Left cardiac atrium (tissue), 4 donors: Measurements from ENCODE around the gene L3MBTL4. TPM values are rescaled to one million over a fixed set of nuclear protein-coding genes. Genes with fewer than 3 reads are reported as not detected.

Source experiments
- ATAC-seq, 2 donors: fragments of 200-7000 bp; cut with Tn5 transposase; one replicate each; pipeline ENCODE4 v1.9.1; 2020; ENCODE audit warnings: mild to moderate bottlenecking in 2 of 2, moderate library complexity in 2 of 2
- DNase-seq: peaks from one replicate; pipeline ENCODE4 v3.0.0-alpha.2; 2020
- intact Hi-C, 2 donors: fragments of 100-400 bp; cut with DNase I; formaldehyde crosslinking; loops; one replicate each; pipeline versions ENCODE4 v1.14.1 to v1.15.1; 2022 to 2023
- total RNA-seq, 2 donors: library from RNA; stranded (reverse); fragmentation: NEBNext Ultra II Directional; extraction: Animal tissue kit (Norgen Biotek cat#: 25700); gene quantifications; one replicate each; pipeline ENCODE4 v1.2.1, GENCODE V29; 2021
- donor health status: DM: no; HTN: yes; CAD: no.
- donor health status: DM: no; HTN: yes; CAD: no; lungs with severe emphysema.
- donor health status: DM: yes; HTN: yes; CAD: no.
- donor health status: Dilated cardiomyopathy.

L3MBTL4 gene
- total RNA-seq, 2 donors from 2014 or later: 15.1 to 19.1 TPM

- DNase-seq: no peak
- no peak for ATAC-seq
- intact Hi-C loops: no loop called here
These were observed 445.2 kb downstream of the L3MBTL4 start for GRCh38 chr18:5969355-5969988.

- no peak for ATAC-seq
- intact Hi-C loops: no loop called here
- no peak for DNase-seq
These were observed 447.0 kb downstream of the L3MBTL4 start for GRCh38 chr18:5967666-5968065.

DNA sequence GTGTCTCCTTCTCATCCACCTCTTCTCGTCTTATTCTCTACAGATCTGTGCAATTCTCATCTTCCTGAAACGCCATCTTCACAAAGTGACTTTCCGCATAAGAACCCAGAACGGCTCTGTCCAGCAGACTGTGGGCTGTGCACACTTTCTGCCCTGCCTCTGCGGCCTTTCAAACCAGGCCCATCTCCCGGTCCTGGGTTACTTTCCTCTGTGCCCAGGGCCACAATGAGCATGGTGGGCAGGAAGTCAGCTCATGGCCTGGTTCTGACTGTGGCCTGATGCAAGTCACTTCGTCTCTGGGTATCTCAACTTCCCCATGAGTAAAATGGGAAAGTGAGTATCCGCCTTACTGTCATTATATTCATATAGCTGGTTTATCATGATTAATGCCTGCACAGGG lies 447.7 kb downstream of the L3MBTL4 start:
- ATAC-seq (no peak), DNase-seq (no peak)
- intact Hi-C loops: no loop called here

DNA sequence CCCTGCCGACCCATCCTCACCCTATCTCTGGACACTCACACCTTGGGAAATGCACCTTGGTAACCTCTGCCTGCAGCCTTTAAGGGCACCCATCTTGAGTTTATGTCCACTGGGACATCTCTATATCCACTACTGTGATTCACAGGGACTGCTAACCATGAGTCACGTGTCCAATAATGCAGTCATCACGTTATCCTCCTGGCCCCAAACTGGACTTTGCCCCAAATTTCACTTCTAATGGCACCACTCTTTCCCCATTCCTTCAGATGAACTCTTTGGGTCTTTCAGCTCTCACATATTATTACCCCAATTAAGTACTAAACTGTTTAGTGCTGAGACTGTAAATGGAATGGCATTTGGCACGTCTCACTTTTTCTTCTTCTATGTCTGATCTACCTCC lies 448.2 kb downstream of the L3MBTL4 start:
- intact Hi-C loops: no loop called here
- DNase-seq (no peak), ATAC-seq (no peak)

- intact Hi-C loops: loop anchor here in 1 of 2 donors (5.0 kb wide), 2 partner anchors 73 to 92 kb away; no protein-coding TSS in a partner anchor
- DNase-seq: no peak
- no peak for ATAC-seq
These were observed 449.7 kb downstream of the L3MBTL4 start for GRCh38 chr18:5964996-5965395.

GRCh38 chr18:5964596-5964995 lies 450.1 kb downstream of the L3MBTL4 start:
- ATAC-seq (no peak), DNase-seq (no peak)
- intact Hi-C loops: loop anchor here in 1 of 2 donors (5.0 kb wide), 2 partner anchors 72 to 93 kb away; no protein-coding TSS in a partner anchor

GRCh38 chr18:5964108-5964507 lies 450.6 kb downstream of the L3MBTL4 start:
- ATAC-seq: peak; percentile 59 to 85
- no peak for DNase-seq
- intact Hi-C loops: loop anchor here in 1 of 2 donors (5.0 kb wide), 2 partner anchors 72 to 93 kb away; no protein-coding TSS in a partner anchor

DNA sequence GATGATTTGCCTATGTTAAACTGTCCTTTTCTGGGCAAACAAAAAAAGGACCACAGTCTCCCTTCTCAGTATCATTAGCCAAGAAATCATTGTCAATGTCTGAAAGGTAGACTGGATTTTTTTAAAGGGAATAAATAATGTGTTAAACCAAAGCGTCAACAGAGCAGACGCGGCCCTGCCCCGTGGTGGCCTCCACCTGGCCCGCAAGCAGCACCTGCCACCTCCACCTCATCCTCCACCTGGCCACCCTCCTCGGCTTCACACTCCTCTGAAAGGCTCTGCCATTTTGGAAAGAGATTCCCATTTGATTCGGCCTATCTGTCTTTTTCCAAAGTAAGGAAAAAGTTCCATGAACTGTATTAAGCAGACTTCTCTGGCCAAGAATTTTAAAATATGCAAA lies 451.4 kb downstream of the L3MBTL4 start:
- no peak for ATAC-seq
- DNase-seq: no peak
- intact Hi-C loops: loop anchor here in 1 of 2 donors (5.0 kb wide), 2 partner anchors 71 to 94 kb away; no protein-coding TSS in a partner anchor

DNA sequence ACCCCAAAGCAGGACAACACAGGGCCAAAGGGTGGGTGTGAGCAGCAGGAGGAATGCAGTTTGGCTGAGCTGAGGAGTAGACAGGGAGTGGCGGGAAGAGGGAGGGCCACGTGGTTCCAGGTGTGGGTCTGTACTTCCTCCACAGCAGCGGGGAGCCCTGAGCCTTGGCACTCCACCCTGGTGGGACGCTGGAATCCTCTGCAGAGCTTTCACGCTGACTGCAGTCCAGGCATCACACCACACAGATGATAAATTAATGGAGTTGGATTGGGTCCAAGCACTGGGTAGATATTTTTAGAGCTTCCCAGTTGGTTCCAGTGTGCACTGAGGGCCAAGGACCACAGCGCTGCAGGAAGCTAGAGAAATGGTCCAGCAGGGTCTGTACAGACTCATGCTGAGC lies 452.3 kb downstream of the L3MBTL4 start:
- intact Hi-C loops: loop anchor here in 1 of 2 donors (5.0 kb wide), 2 partner anchors 70 to 95 kb away; no protein-coding TSS in a partner anchor
- no peak for DNase-seq
- ATAC-seq: peak; percentile 39 to 57

GRCh38 chr18:5961828-5962150 lies 452.9 kb downstream of the L3MBTL4 start:
- peak; percentile 27 to 66 for ATAC-seq
- no peak for DNase-seq
- intact Hi-C loops: loop anchor here in 1 of 2 donors (5.0 kb wide), 2 partner anchors 69 to 96 kb away; no protein-coding TSS in a partner anchor

GRCh38 chr18:5961097-5961827 lies 453.4 kb downstream of the L3MBTL4 start:
- ATAC-seq (peak in 1 of 2 donors; percentile 11), DNase-seq (no peak)
- intact Hi-C loops: loop anchor here in 1 of 2 donors (5.0 kb wide), 2 partner anchors 69 to 96 kb away; no protein-coding TSS in a partner anchor

- ATAC-seq (no peak), DNase-seq (no peak)
- intact Hi-C loops: no loop called here
These were observed 455.9 kb downstream of the L3MBTL4 start for GRCh38 chr18:5958822-5959221.

GRCh38 chr18:5955861-5956260 lies 458.9 kb downstream of the L3MBTL4 start:
- intact Hi-C loops: no loop called here
- DNase-seq: no peak
- ATAC-seq: no peak

- intact Hi-C loops: no loop called here
- no peak for ATAC-seq
- DNase-seq: no peak
These were observed 463.1 kb downstream of the L3MBTL4 start for GRCh38 chr18:5951515-5952091.

DNA sequence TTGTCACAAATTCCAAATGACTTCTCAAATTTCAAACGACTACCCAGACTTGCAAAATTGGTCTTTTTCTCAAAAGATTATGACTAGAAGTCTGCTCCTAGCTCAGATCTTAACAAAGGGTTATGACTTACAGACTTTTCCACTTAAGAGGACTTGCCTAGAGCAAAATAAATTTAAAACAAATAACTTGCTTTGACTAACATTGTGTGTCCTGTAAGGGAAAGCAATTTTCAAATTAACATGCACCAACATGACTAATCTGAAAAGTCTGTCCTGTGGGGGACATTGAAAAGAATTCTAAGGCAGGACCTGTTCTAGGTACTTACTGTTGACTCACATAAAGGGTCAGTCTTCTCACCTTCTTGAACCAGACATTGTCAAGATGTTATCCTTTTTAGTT lies 465.9 kb downstream of the L3MBTL4 start:
- intact Hi-C loops: no loop called here
- no peak for DNase-seq
- no peak for ATAC-seq

- intact Hi-C loops: no loop called here
- DNase-seq (no peak), ATAC-seq (no peak)
These were observed 466.5 kb downstream of the L3MBTL4 start for GRCh38 chr18:5948237-5948636.

GRCh38 chr18:5944448-5944847 lies 470.3 kb downstream of the L3MBTL4 start:
- intact Hi-C loops: no loop called here
- no peak for DNase-seq
- no peak for ATAC-seq

DNA sequence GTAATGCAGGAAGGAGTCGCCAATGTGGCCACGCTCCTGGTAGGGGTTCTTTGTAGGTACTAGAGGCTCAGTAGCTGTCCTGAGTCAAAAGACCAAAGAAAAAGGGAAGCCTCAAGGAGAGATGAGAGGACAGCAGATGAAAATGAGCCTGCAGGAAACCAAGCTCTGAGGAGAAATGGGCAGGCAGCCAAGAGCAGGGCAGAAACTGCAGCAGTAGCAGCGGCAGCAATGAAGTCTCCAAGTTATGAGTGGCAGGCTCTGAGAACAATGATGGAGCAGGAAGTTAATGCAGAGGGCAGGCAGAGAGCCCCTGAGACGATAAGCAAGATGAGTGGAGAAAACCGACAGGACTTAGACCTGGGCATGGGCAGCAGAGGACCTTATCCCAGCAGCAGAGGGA lies 471.2 kb downstream of the L3MBTL4 start:
- intact Hi-C loops: no loop called here
- ATAC-seq (no peak), DNase-seq (no peak)

DNA sequence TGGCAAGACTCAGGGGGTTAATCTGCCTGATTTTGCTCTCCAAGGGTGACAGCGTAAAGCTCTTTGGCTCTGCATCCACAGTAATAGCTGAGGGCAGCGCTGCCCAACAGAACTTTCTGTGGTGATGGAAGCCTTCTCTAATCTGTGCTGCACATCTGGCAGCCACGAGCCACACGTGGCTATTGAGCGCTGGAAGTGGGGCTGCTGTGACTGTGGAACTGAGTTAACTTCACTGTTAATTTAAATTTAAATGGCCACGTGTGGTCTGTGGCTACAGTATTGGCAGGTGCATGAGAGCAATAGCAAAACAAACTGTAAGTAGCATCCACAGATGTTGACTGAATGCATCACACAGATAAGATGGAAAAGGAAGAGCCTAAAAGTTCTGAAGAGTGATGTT lies 472.1 kb downstream of the L3MBTL4 start:
- intact Hi-C loops: no loop called here
- DNase-seq (no peak), ATAC-seq (no peak)

GRCh38 chr18:5941890-5942289 lies 472.8 kb downstream of the L3MBTL4 start:
- intact Hi-C loops: no loop called here

More at GRCh38 chr18:5941890-5942289, 472.8 kb downstream of the L3MBTL4 start:
- ATAC-seq (no peak), DNase-seq (no peak)
